Measurements from ENCODE around the gene TTYH2.

The TTYH2 gene

GRCh38 chr17:74296548-74296936 is 83.2 kb downstream of the TTYH2 start:
- DNase-seq, result no peak

- no peak for DNase-seq
Observed at GRCh38 chr17:74297941-74298340, 84.6 kb downstream of the TTYH2 start.

GRCh38 chr17:74298778-74299177 is 85.4 kb downstream of the TTYH2 start:
- DNase-seq, result no peak

- no peak for DNase-seq
Observed at GRCh38 chr17:74299226-74300009, 86.0 kb downstream of the TTYH2 start.

GRCh38 chr17:74303305-74303704 is 89.9 kb downstream of the TTYH2 start:
- DNase-seq, result no peak

DNA sequence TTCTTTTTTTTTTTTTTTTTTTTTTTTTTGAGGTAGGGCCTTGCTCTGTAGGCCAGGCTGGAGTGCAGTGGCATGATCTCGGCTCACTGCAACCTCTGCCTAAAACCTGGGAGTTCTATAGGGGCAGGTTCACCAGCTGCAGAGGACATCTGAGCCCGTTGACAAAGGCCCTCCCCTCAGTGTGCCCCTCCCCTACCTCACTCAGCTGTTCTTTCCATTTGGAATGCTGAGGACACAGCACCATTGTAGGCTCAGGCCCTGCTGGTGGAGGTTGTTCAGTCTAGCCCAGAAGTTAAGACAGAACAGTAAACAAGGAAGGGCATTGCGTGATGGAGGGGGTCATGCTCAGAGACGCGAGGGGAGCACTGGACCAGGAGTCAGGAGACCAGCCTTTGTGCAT is 90.8 kb downstream of the TTYH2 start:
- no peak for DNase-seq

DNA sequence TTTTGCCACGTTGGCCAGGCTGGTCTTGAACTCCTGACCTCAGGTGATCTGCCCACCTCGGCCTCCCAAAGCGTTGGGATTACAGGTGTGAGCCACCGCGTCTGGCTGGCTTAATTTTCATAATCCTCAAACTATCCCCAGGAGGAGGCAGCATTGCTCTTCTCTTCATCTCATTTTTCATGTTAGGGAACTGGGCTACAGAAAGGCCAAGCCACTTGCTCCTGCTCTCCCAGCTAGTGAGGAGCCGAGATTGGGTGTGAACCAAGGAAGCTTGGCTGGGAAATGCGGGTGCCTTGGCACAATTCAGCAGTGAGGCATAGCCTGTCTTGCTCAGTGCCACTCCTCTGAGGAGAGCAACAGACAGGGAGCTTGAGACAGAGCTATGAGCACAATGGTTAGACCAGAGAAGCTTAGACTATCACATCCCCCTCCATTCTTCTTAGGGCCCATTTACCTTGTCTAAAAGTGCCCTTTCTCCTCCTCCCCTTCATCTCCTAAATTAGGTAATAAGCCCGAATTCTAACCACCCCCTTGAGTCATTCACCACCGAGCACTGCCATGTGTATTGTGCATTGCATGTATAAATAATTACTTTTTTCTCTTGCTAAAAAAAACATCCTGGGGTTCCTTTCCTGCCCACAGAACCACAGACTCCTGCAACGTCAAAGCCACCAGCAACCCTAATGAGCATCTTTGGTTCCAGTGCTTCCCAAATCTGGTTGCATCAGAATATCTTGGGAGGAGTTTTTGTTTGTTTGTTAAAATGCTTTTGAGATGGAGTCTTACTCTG is 92.7 kb downstream of the TTYH2 start:
- DNase-seq, result no peak

DNA sequence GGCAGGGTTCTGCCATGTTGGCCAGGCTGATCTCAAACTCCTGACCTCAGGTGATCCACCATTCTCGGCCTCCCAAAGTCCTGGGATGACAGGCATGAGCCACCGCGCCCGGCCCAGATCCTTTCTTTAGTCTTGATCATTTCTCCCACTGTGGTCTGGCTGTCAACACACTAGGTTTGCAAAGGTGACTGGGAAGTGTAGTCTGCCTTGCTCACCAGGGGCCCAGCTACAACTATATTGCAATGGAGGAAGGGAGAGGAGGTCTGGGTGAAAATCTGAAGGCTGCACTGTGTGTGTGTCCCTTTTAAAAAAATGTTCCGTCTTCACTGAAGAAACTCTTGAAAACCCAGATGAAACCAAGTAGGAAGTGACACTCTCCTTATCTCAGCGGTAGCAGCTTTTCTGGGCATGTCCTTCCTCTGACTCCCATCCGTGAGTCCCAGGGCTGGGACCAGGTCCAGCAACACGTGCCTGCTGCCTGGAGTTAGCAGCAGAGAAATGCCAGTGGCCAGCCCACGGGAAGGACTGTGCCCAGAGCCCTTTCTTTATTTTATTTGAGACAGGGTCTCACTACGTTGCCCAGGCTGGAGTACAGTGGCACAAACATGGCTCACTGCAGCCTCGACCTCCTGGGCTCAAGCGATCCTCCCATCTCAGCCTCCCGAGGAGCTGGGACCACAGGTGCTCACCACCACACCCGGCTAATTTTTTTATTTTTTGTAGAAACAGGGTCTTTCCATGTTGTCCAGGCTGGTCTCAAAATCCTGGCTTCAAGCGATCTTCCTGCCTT is 94.8 kb downstream of the TTYH2 start:
- no peak for DNase-seq

- no peak for DNase-seq
Observed at GRCh38 chr17:74309902-74310301, 96.5 kb downstream of the TTYH2 start.
